Measurements from ENCODE around the gene TCEA3. TPM values are rescaled to one million over a fixed set of nuclear protein-coding genes. Genes with fewer than 3 reads are reported as not detected.
A peak's percentile ranks its signal among the peaks of the same experiment; 100 is the strongest.

The TCEA3 gene
- total RNA-seq, 1 donor from 2014 or later: 3.1 TPM

- H3K4me3 ChIP-seq (ENCODE audit: low read depth, low read length): peak overlapping the region; percentile 82
- no peak for DNase-seq (ENCODE audit: low read depth)
- peak; percentile 24 for TF ChIP-seq CTCF (conservative IDR thresholded peaks at IDR 0.05; ENCODE audit: low read depth, low read length)
These were observed 55.8 kb downstream of the TCEA3 start for GRCh38 chr1:23368562-23369334.

GRCh38 chr1:23367791-23368561, 56.6 kb downstream of the TCEA3 start:
- DNase-seq (ENCODE audit: low read depth): no peak
- TF ChIP-seq CTCF (conservative IDR thresholded peaks at IDR 0.05; ENCODE audit: low read depth, low read length): no peak
- H3K4me3 ChIP-seq (ENCODE audit: low read depth, low read length): peak overlapping the region; percentile 82

- H3K4me3 ChIP-seq (ENCODE audit: low read depth, low read length): peak overlapping the region; percentile 82
- TF ChIP-seq CTCF (conservative IDR thresholded peaks at IDR 0.05; ENCODE audit: low read depth, low read length): no peak
- DNase-seq (ENCODE audit: low read depth): no peak
These were observed 57.1 kb downstream of the TCEA3 start for GRCh38 chr1:23367451-23367790.

- H3K4me3 ChIP-seq (ENCODE audit: low read depth, low read length): no peak overlapping the region
- no peak for DNase-seq (ENCODE audit: low read depth)
- TF ChIP-seq CTCF (conservative IDR thresholded peaks at IDR 0.05; ENCODE audit: low read depth, low read length): no peak
These were observed 58.0 kb downstream of the TCEA3 start for GRCh38 chr1:23366598-23366997.

GRCh38 chr1:23366146-23366545, 58.4 kb downstream of the TCEA3 start:
- DNase-seq (ENCODE audit: low read depth): no peak
- H3K4me3 ChIP-seq (ENCODE audit: low read depth, low read length): no peak overlapping the region
- TF ChIP-seq CTCF (conservative IDR thresholded peaks at IDR 0.05; ENCODE audit: low read depth, low read length): no peak

GRCh38 chr1:23362218-23362713, 62.3 kb downstream of the TCEA3 start:
- H3K4me3 ChIP-seq (ENCODE audit: low read depth, low read length): no peak overlapping the region
- TF ChIP-seq CTCF (conservative IDR thresholded peaks at IDR 0.05; ENCODE audit: low read depth, low read length): no peak
- no peak for DNase-seq (ENCODE audit: low read depth)

Measured in epithelial cell of proximal tubule (primary cell).